HepG2 (cell line): ENCODE data around the gene RNPEPL1. TPM values are rescaled to one million over a fixed set of nuclear protein-coding genes. Genes with fewer than 3 reads are reported as not detected.

Source experiments
- CBX2 ChIP-seq, 2 experiments: fragments of 200-600 bp in 1 of 2; sonication (generic); formaldehyde crosslinking in 1 of 2; IDR thresholded peaks; 2 replicates each; pipeline versions ENCODE4 v1.7.0 to v1.8.1; 2018 to 2022; ENCODE audit warnings: low read depth in 2 of 2, low read length in 1 of 2, mild to moderate bottlenecking in 1 of 2, missing genetic modification reagents in 1 of 2
- CC2D1A ChIP-seq: sonication (generic); formaldehyde crosslinking; IDR thresholded peaks from 2 replicates; pipeline ENCODE4 v1.8.1; 2023; ENCODE audit warnings: mild to moderate bottlenecking, missing genetic modification reagents
- GLI4 ChIP-seq: sonication (generic); formaldehyde crosslinking; IDR thresholded peaks from 2 replicates; pipeline ENCODE4 v1.5.1; 2020; ENCODE audit warnings: missing genetic modification reagents, mild to moderate bottlenecking, moderate library complexity, borderline replicate concordance
- NFE2L2 ChIP-seq: fragments of 150-350 bp; IDR thresholded peaks from 2 replicates; pipeline ENCODE4 v1.6.1; 2014; ENCODE audit warnings: low read length
- SNAI1 ChIP-seq: sonication (generic); formaldehyde crosslinking; IDR thresholded peaks from 2 replicates; pipeline ENCODE4 v1.5.0; 2020; ENCODE audit warnings: mild to moderate bottlenecking, missing genetic modification reagents, borderline replicate concordance
- ZBTB3 ChIP-seq: sonication (generic); formaldehyde crosslinking; IDR thresholded peaks from 2 replicates; pipeline ENCODE4 v1.4.0; 2020; ENCODE audit warnings: low read depth, mild to moderate bottlenecking, moderate library complexity, missing genetic modification reagents, borderline replicate concordance
- ZNF557 ChIP-seq: sonication (generic); formaldehyde crosslinking; IDR thresholded peaks from 2 replicates; pipeline ENCODE4 v1.4.0; 2020; ENCODE audit warnings: missing genetic modification reagents
- ZNF577 ChIP-seq: sonication (generic); formaldehyde crosslinking; IDR thresholded peaks from 2 replicates; pipeline ENCODE4 v1.4.0; 2020; ENCODE audit warnings: mild to moderate bottlenecking, low read depth, missing genetic modification reagents, borderline replicate concordance
- ZSCAN9 ChIP-seq: IDR thresholded peaks from 2 replicates; pipeline ENCODE4 v1.6.1; 2016; ENCODE audit warnings: borderline replicate concordance
- polyA plus RNA-seq, 8 experiments: library from polyadenylated mRNA; depleted of rRNA in 3 of 8; stranded (reverse) in 7 of 8; unstranded in 1 of 8; fragments of >200 nt; fragmentation: Illumina TruSeq in 4 of 8; extraction: Trizol in 4 of 8; gene quantifications; 2 replicates each; pipeline versions ENCODE4 v1.2.1 to v1.2.3, GENCODE V29; 2011 to 2016; ENCODE audit warnings: low read depth in 4 of 8, missing spikeins in 1 of 8, mixed read lengths in 1 of 8; ENCODE audit not compliant: insufficient read depth in 1 of 8
- total RNA-seq, 5 experiments: library from RNA; depleted of rRNA; stranded (reverse); fragments of >200 nt; fragmentation: Illumina TruSeq; extraction: Trizol; gene quantifications; 2 replicates each; pipeline ENCODE4 v1.2.3, GENCODE V29; 2016; ENCODE audit warnings: low read depth in 1 of 5
- TF ChIP-seq, protein P1 (sequence below): sonication (generic); formaldehyde crosslinking; IDR thresholded peaks from 2 replicates; pipeline ENCODE4 v1.5.1; 2020; ENCODE audit warnings: mild to moderate bottlenecking, missing genetic modification reagents
- TF ChIP-seq, protein P2 (sequence below): sonication (generic); formaldehyde crosslinking; IDR thresholded peaks from 2 replicates; pipeline ENCODE4 v1.5.1; 2020; ENCODE audit warnings: mild to moderate bottlenecking, missing genetic modification reagents, moderate library complexity
- TF ChIP-seq, protein P3 (sequence below), 2 experiments: sonication (generic) in 1 of 2; formaldehyde crosslinking in 1 of 2; IDR thresholded peaks; 2 replicates each; pipeline versions ENCODE4 v1.4.0 to v1.6.1; 2016 to 2020; ENCODE audit warnings: borderline replicate concordance in 1 of 2, low read depth in 1 of 2, mild to moderate bottlenecking in 1 of 2, missing genetic modification reagents in 1 of 2
- TF ChIP-seq, protein P4 (sequence below): sonication (generic); formaldehyde crosslinking; IDR thresholded peaks from 2 replicates; pipeline ENCODE4 v1.4.0; 2020; ENCODE audit warnings: missing genetic modification reagents, borderline replicate concordance

The RNPEPL1 gene
- total and polyA plus RNA-seq, 2 of the 13 experiments (the other 11 are each of a cell fraction or from before 2014, with no cell fraction given), result 13.0 to 18.0 TPM

DNA sequence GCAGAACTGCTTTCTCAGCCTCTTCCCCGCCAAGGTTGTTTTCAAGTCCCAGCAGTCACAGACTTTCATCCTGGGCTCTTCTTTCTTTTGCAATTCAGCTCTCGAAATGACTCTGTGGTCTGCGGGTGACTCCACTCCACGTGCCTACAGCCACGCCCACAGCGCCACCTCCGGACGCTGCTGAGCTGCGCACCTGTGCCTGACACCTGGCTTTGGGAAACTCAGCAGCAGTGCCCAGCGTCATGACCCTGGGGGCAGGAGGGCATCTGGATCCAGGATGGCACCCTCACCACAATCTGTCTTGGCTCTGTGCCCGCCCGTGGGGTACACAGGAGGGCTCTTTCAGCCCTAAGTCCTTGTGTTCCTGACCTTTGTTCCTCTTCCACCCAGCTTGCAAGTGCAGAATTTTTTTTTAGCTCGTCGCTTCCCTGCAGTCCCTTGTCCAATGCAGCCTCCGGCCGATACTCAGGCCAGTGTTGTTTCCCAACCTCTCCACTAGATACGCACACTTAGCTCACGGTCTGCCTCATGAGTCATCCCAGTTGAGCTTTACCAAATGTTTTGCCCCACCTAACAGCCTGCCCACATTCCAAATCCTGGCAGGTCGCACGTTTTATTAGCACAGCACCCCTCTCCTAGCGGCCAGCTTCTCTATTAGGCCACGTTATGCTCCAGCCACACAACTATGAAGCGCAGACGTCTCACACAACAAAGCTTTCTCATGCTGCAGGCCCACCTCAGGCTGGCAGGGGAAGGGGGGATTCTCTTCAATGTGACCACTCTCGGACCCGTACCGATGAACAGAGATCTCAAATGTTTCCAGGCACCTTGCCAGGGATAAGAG lies 11.7 kb downstream of the RNPEPL1 start (continued):
- TF ChIP-seq, protein P1, sequence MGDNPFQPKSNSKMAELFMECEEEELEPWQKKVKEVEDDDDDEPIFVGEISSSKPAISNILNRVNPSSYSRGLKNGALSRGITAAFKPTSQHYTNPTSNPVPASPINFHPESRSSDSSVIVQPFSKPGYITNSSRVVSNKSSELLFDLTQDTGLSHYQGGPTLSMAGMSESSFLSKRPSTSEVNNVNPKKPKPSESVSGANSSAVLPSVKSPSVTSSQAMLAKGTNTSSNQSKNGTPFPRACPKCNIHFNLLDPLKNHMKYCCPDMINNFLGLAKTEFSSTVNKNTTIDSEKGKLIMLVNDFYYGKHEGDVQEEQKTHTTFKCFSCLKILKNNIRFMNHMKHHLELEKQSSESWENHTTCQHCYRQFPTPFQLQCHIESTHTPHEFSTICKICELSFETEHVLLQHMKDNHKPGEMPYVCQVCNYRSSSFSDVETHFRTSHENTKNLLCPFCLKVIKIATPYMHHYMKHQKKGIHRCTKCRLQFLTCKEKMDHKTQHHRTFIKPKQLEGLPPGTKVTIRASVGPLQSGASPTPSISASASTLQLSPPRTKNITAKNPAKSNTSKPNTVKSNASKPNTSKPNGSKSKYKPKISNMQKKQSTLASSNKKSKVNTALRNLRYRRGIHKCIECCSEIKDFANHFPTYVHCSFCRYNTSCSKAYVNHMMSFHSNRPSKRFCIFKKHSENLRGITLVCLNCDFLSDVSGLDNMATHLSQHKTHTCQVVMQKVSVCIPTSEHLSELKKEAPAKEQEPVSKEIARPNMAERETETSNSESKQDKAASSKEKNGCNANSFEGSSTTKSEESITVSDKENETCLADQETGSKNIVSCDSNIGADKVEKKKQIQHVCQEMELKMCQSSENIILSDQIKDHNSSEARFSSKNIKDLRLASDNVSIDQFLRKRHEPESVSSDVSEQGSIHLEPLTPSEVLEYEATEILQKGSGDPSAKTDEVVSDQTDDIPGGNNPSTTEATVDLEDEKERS (CRISPR knock-in tag), result peak; percentile 25; the same call in 1 of the 2 replicates
- TF ChIP-seq, protein P2, sequence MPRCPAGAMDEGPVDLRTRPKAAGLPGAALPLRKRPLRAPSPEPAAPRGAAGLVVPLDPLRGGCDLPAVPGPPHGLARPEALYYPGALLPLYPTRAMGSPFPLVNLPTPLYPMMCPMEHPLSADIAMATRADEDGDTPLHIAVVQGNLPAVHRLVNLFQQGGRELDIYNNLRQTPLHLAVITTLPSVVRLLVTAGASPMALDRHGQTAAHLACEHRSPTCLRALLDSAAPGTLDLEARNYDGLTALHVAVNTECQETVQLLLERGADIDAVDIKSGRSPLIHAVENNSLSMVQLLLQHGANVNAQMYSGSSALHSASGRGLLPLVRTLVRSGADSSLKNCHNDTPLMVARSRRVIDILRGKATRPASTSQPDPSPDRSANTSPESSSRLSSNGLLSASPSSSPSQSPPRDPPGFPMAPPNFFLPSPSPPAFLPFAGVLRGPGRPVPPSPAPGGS, result 0 out of 2 replicates have a peak, but pooled peaks have one; percentile 24
- TF ChIP-seq, protein P3, sequence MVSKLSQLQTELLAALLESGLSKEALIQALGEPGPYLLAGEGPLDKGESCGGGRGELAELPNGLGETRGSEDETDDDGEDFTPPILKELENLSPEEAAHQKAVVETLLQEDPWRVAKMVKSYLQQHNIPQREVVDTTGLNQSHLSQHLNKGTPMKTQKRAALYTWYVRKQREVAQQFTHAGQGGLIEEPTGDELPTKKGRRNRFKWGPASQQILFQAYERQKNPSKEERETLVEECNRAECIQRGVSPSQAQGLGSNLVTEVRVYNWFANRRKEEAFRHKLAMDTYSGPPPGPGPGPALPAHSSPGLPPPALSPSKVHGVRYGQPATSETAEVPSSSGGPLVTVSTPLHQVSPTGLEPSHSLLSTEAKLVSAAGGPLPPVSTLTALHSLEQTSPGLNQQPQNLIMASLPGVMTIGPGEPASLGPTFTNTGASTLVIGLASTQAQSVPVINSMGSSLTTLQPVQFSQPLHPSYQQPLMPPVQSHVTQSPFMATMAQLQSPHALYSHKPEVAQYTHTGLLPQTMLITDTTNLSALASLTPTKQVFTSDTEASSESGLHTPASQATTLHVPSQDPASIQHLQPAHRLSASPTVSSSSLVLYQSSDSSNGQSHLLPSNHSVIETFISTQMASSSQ (IDR thresholded peaks at IDR 0.05; ENCODE audit: low read depth), result no peak
- TF ChIP-seq, protein P3 (CRISPR knock-in tag; IDR thresholded peaks at IDR 0.05; ENCODE audit: borderline replicate concordance), result no peak; the same call in 1 of the 2 replicates
- TF ChIP-seq, protein P4, sequence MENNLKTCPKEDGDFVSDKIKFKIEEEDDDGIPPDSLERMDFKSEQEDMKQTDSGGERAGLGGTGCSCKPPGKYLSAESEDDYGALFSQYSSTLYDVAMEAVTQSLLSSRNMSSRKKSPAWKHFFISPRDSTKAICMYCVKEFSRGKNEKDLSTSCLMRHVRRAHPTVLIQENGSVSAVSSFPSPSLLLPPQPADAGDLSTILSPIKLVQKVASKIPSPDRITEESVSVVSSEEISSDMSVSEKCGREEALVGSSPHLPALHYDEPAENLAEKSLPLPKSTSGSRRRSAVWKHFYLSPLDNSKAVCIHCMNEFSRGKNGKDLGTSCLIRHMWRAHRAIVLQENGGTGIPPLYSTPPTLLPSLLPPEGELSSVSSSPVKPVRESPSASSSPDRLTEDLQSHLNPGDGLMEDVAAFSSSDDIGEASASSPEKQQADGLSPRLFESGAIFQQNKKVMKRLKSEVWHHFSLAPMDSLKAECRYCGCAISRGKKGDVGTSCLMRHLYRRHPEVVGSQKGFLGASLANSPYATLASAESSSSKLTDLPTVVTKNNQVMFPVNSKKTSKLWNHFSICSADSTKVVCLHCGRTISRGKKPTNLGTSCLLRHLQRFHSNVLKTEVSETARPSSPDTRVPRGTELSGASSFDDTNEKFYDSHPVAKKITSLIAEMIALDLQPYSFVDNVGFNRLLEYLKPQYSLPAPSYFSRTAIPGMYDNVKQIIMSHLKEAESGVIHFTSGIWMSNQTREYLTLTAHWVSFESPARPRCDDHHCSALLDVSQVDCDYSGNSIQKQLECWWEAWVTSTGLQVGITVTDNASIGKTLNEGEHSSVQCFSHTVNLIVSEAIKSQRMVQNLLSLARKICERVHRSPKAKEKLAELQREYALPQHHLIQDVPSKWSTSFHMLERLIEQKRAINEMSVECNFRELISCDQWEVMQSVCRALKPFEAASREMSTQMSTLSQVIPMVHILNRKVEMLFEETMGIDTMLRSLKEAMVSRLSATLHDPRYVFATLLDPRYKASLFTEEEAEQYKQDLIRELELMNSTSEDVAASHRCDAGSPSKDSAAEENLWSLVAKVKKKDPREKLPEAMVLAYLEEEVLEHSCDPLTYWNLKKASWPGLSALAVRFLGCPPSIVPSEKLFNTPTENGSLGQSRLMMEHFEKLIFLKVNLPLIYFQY (CRISPR knock-in tag), result peak; percentile 69; the same call in 1 of the 2 replicates
- TF ChIP-seq CBX2 (IDR thresholded peaks at IDR 0.05; ENCODE audit: low read depth, low read length) (no peak), CBX2 (CRISPR knock-in tag; IDR thresholded peaks at IDR 0.05; ENCODE audit: low read depth) (no peak; the same call in 1 of the 2 replicates), GLI4 (CRISPR knock-in tag) (no peak), ZBTB3 (0 out of 2 replicates have a peak, but pooled peaks have one; percentile 26), NFE2L2 (no peak), CC2D1A (CRISPR knock-in tag) (no peak), ZNF557 (CRISPR knock-in tag) (0 out of 2 replicates have a peak, but pooled peaks have one; percentile 32), ZNF577 (CRISPR knock-in tag) (no peak), ZSCAN9 (CRISPR knock-in tag) (peak; percentile 89), SNAI1 (CRISPR knock-in tag) (no peak)
